HepG2 (cell line): ENCODE measurements around the gene ALDH4A1. TPM values are rescaled to one million over a fixed set of nuclear protein-coding genes. Genes with fewer than 3 reads are reported as not detected.
A peak's percentile ranks its signal among the peaks of the same experiment; 100 is the strongest.

Source experiments
- ARNT2 ChIP-seq: sonication (generic); formaldehyde crosslinking; IDR thresholded peaks from 2 replicates; pipeline ENCODE4 v1.8.0; 2022; ENCODE audit warnings: mild to moderate bottlenecking, low read depth, missing genetic modification reagents, moderate library complexity
- CREB1 ChIP-seq, 2 experiments: fragments of 450-650 bp in 1 of 2; IDR thresholded peaks; 2 replicates each; pipeline ENCODE4 v1.6.1; 2016 to 2017; ENCODE audit warnings: control low read depth in 1 of 2, mild to moderate bottlenecking in 1 of 2, missing compliant biosample characterization in 1 of 2, missing genetic modification characterization in 1 of 2
- ELF3 ChIP-seq: IDR thresholded peaks from 2 replicates; pipeline ENCODE4 v1.6.1; 2016; ENCODE audit warnings: missing genetic modification reagents, missing compliant biosample characterization
- MED1 ChIP-seq: sonication (generic); formaldehyde crosslinking; IDR thresholded peaks from 2 replicates; pipeline ENCODE4 v1.4.0; 2020; ENCODE audit warnings: missing genetic modification reagents
- MEF2D ChIP-seq: sonication (generic); formaldehyde crosslinking; IDR thresholded peaks from 2 replicates; pipeline ENCODE4 v1.5.1; 2020; ENCODE audit warnings: mild to moderate bottlenecking, missing genetic modification reagents
- MEIS1 ChIP-seq: sonication (generic); formaldehyde crosslinking; IDR thresholded peaks from 2 replicates; pipeline ENCODE4 v1.9.0; 2021; ENCODE audit warnings: mild to moderate bottlenecking, missing genetic modification reagents, moderate library complexity, borderline replicate concordance
- MYC ChIP-seq: sonication (generic); formaldehyde crosslinking; IDR thresholded peaks from 2 replicates; pipeline ENCODE4 v1.9.0; 2021; ENCODE audit warnings: missing genetic modification reagents, borderline replicate concordance
- NFIB ChIP-seq: sonication (generic); formaldehyde crosslinking; IDR thresholded peaks from 2 replicates; pipeline ENCODE4 v1.9.0; 2021; ENCODE audit warnings: missing genetic modification reagents, mild to moderate bottlenecking, borderline replicate concordance
- RBAK ChIP-seq: sonication (generic); formaldehyde crosslinking; IDR thresholded peaks from 2 replicates; pipeline ENCODE4 v1.5.1; 2020; ENCODE audit warnings: mild to moderate bottlenecking, missing genetic modification reagents
- RBFOX2 ChIP-seq: fragments of 200-400 bp; formaldehyde crosslinking; IDR thresholded peaks from 2 replicates; pipeline ENCODE4 v1.6.1; 2017; ENCODE audit warnings: low read depth, mild to moderate bottlenecking, low read length
- SOX5 ChIP-seq: IDR thresholded peaks from 2 replicates; pipeline ENCODE4 v1.6.1; 2016; ENCODE audit warnings: borderline replicate concordance
- SPEN ChIP-seq: sonication (generic); formaldehyde crosslinking; IDR thresholded peaks from 2 replicates; pipeline ENCODE4 v1.5.1; 2020; ENCODE audit warnings: low read depth, mild to moderate bottlenecking, missing genetic modification reagents
- STAG1 ChIP-seq: sonication (generic); formaldehyde crosslinking; IDR thresholded peaks from 2 replicates; pipeline ENCODE4 v1.4.0; 2020; ENCODE audit warnings: missing genetic modification reagents
- ZBTB20 ChIP-seq: sonication (generic); formaldehyde crosslinking; IDR thresholded peaks from 2 replicates; pipeline ENCODE4 v1.8.1; 2023; ENCODE audit warnings: missing genetic modification reagents, low read depth, mild to moderate bottlenecking, borderline replicate concordance
- ZBTB25 ChIP-seq: IDR thresholded peaks from 2 replicates; pipeline ENCODE4 v1.6.1; 2018; ENCODE audit warnings: missing genetic modification reagents
- ZBTB26 ChIP-seq: IDR thresholded peaks from 2 replicates; pipeline ENCODE4 v1.6.1; 2016; ENCODE audit warnings: missing compliant biosample characterization, missing genetic modification reagents, borderline replicate concordance
- ZFP36L1 ChIP-seq: sonication (generic); formaldehyde crosslinking; IDR thresholded peaks from 2 replicates; pipeline ENCODE4 v1.8.0; 2022; ENCODE audit warnings: mild to moderate bottlenecking, missing genetic modification reagents, moderate library complexity
- ZKSCAN8 ChIP-seq: IDR thresholded peaks from 2 replicates; pipeline ENCODE4 v1.6.1; 2016; ENCODE audit warnings: borderline replicate concordance, missing genetic modification reagents, missing compliant biosample characterization
- ZNF574 ChIP-seq: sonication (generic); formaldehyde crosslinking; IDR thresholded peaks from 2 replicates; pipeline ENCODE4 v1.4.0; 2020; ENCODE audit warnings: missing genetic modification reagents
- ZSCAN9 ChIP-seq: IDR thresholded peaks from 2 replicates; pipeline ENCODE4 v1.6.1; 2016; ENCODE audit warnings: borderline replicate concordance
- ZXDC ChIP-seq: sonication (generic); formaldehyde crosslinking; IDR thresholded peaks from 2 replicates; pipeline ENCODE4 v1.5.0; 2020; ENCODE audit warnings: mild to moderate bottlenecking, missing genetic modification reagents
- polyA plus RNA-seq, 8 experiments: library from polyadenylated mRNA; depleted of rRNA in 3 of 8; stranded (reverse) in 7 of 8; unstranded in 1 of 8; fragments of >200 nt; fragmentation: Illumina TruSeq in 4 of 8; extraction: Trizol in 4 of 8; gene quantifications; 2 replicates each; pipeline versions ENCODE4 v1.2.1 to v1.2.3, GENCODE V29; 2011 to 2016; ENCODE audit warnings: low read depth in 4 of 8, missing spikeins in 1 of 8, mixed read lengths in 1 of 8; ENCODE audit not compliant: insufficient read depth in 1 of 8
- total RNA-seq, 5 experiments: library from RNA; depleted of rRNA; stranded (reverse); fragments of >200 nt; fragmentation: Illumina TruSeq; extraction: Trizol; gene quantifications; 2 replicates each; pipeline ENCODE4 v1.2.3, GENCODE V29; 2016; ENCODE audit warnings: low read depth in 1 of 5

ALDH4A1 gene
- total and polyA plus RNA-seq, 2 of the 13 experiments (the other 11 are each of a cell fraction or from before 2014, with no cell fraction given) = 76.4 to 240 TPM

GRCh38 chr1:18900303-18900841 is 2.0 kb downstream of the ALDH4A1 start (continued):
- TF ChIP-seq RBAK (no peak), SOX5 (CRISPR knock-in tag) (peak; percentile 92), ARNT2 (CRISPR knock-in tag) (no peak; the same call in 1 of the 2 replicates), ZSCAN9 (CRISPR knock-in tag) (0 out of 2 replicates have a peak, but pooled peaks have one; percentile 43), ZKSCAN8 (CRISPR knock-in tag) (peak; percentile 57; the same call in 1 of the 2 replicates), MED1 (CRISPR knock-in tag) (peak; percentile 97), CREB1 (IDR thresholded peaks at IDR 0.05) (no peak), CREB1 (CRISPR knock-in tag; IDR thresholded peaks at IDR 0.05) (peak; percentile 81), RBFOX2 (0 out of 2 replicates have a peak, but pooled peaks have one; percentile 51), ZBTB26 (CRISPR knock-in tag) (peak; percentile 89), ZBTB25 (CRISPR knock-in tag) (0 out of 2 replicates have a peak, but pooled peaks have one; percentile 27), NFIB (CRISPR knock-in tag) (no peak), ZBTB20 (peak; percentile 36; the same call in 1 of the 2 replicates), ZFP36L1 (CRISPR knock-in tag) (0 out of 2 replicates have a peak, but pooled peaks have one; percentile 43), MEF2D (peak; percentile 84), MEIS1 (peak; percentile 97), STAG1 (CRISPR knock-in tag) (0 out of 2 replicates have a peak, but pooled peaks have one; percentile 1), MYC (CRISPR knock-in tag) (peak; percentile 52; the same call in 1 of the 2 replicates), SPEN (CRISPR knock-in tag) (peak; percentile 60; the same call in 1 of the 2 replicates), ZNF574 (CRISPR knock-in tag) (peak; percentile 64), ZXDC (CRISPR knock-in tag) (no peak), ELF3 (CRISPR knock-in tag) (peak; percentile 93)
